Activated T-cell treated with anti-CD3 and anti-CD28 coated beads for 24 hours (primary cell): ENCODE results near the gene TAAR1.
"Not testable (repeated sequence)": the region's sequence is repeated elsewhere in the genome, so short reads cannot be mapped to it uniquely, and the experiment has no call there.

ENCODE experiments used
- DNase-seq: peaks from one replicate; pipeline ENCODE4 v3.0.0-alpha.2; 2020; ENCODE audit warnings: low read depth

TAAR1 gene, protein sequence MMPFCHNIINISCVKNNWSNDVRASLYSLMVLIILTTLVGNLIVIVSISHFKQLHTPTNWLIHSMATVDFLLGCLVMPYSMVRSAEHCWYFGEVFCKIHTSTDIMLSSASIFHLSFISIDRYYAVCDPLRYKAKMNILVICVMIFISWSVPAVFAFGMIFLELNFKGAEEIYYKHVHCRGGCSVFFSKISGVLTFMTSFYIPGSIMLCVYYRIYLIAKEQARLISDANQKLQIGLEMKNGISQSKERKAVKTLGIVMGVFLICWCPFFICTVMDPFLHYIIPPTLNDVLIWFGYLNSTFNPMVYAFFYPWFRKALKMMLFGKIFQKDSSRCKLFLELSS

DNA sequence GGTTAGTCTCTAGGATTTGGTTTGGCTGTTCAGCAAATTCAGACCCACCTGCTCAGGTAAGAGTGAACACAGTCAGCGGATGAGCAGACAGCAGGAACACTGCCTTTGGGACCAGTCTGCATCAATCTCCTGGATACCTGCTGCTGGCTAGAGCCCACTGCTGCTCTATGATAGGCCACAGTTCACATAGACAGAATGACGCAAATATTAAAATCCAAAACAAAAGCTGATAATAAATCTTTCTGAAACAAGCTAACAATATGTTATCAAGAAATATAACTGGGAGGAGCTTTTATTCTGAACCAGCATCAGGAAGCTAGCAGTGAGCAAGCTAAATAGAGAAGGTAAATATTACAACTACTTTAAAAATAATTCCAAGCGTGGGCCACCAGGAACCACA is at the start of gene TAAR1:
TAAR1 (minus strand) TSS at position 101 of the 400 bp plus-strand sequence. CDS start 13,179 bp downstream, outside the sequence.
- DNase-seq = no peak

DNA sequence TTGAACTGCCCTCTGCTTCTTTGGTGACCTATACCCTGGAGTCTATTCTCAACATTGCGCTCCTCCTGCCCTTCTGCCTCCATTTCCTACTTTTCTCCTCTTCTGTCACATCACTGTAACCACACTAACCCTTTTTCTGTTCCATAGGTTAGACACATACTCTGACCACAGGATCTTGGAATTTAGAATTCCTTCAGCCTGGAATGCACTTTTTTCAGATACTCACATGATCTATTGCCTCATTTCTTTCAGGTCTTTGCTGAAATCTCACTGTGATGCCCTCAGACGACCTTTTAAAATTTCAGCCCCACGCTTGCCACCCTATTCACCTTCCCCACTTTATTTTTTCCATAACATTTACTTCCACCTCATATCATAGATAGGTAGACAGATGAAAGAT is 49.8 kb upstream of the TAAR1 start:
- no peak for DNase-seq

- no peak for DNase-seq
Measured at GRCh38 chr6:132708002-132708401, 49.0 kb upstream of the TAAR1 start.

GRCh38 chr6:132706756-132707155 is 47.8 kb upstream of the TAAR1 start:
- not testable (repeated sequence) for DNase-seq

DNA sequence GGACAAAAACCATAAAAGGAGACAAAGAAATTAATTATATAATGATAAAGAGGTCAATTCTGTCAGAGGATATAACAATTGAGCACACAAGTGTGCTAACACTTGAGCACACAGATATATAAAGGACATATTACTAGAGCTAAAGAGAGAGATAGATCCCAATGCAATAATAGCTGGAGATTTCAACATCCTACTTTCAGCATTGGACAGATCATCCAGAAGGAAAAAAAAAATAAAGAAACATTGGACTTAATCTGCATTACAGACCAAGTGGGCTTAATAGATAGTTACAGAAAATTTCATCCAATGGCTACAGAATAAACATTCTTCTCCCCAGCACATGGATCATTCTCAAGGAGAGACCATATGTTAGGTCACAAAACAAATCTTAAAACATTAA is 45.0 kb upstream of the TAAR1 start:
- DNase-seq = no peak

- DNase-seq = no peak
Measured at GRCh38 chr6:132698608-132699007, 39.6 kb upstream of the TAAR1 start.

GRCh38 chr6:132695773-132696172 is 36.8 kb upstream of the TAAR1 start:
- DNase-seq = no peak

GRCh38 chr6:132693478-132693877 is 34.5 kb upstream of the TAAR1 start:
- no peak for DNase-seq

GRCh38 chr6:132690678-132691077 is 31.7 kb upstream of the TAAR1 start:
- no peak for DNase-seq

- no peak for DNase-seq
Measured at GRCh38 chr6:132687306-132687705, 28.3 kb upstream of the TAAR1 start.

GRCh38 chr6:132686531-132686930 is 27.5 kb upstream of the TAAR1 start:
- no peak for DNase-seq

DNA sequence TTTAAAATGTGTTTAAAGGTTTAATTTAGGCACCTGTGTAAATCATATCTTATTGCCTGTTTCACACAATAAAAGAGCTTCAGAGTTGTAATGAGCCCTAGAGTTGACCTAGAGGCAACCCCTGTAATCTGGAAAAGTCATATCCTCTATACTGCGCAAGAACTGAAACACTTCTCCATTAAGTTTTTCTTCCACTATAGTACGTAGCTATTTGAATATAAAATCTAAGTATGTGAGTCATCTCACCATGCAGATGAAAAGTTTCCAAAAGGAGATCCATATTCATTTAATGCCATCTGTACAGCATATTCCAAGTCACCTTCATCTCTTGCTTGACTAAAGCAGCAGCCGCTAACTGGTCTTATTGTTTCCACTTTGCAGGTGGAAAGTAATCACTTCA is 26.0 kb upstream of the TAAR1 start:
- DNase-seq = no peak

DNA sequence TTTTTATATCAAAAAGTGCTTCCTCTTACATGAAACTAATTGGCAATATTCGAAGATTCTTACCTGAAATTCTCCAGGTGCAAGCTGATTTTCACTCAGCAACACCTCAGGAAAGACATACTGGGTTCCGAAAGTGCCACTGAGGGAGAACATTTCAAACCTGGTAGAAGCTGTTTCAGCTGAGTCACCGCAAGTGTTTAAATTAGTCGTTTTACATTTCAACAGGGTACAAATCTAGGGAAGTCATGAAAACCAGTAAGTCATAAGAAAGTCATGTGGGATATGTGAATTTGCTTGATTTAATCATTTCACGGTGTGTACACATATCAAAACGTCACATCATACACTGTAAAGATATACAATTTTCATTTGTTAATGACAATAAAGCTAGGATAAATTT is 25.3 kb upstream of the TAAR1 start:
- no peak for DNase-seq

- no peak for DNase-seq
Measured at GRCh38 chr6:132683543-132683942, 24.6 kb upstream of the TAAR1 start.

- not testable (repeated sequence) for DNase-seq
Measured at GRCh38 chr6:132679094-132679493, 20.1 kb upstream of the TAAR1 start.

DNA sequence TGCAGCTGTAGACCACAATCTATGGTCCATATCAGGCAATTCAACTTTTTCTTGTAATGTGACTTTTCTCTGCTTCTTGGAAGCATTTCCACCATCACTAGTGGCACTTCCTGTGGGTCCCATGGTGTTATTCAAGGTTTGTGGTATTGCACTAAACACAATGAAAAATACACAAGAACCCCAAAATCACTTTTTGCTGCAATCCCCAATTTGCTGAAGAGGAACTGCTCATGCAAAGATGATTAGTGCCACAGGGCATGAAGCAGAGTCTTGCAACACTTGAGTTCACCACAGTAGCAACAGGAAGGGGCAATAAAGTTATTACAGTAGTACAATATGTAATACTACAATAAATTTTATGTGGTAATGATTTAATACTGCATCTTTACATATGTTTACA is 16.8 kb upstream of the TAAR1 start:
- DNase-seq = no peak

DNA sequence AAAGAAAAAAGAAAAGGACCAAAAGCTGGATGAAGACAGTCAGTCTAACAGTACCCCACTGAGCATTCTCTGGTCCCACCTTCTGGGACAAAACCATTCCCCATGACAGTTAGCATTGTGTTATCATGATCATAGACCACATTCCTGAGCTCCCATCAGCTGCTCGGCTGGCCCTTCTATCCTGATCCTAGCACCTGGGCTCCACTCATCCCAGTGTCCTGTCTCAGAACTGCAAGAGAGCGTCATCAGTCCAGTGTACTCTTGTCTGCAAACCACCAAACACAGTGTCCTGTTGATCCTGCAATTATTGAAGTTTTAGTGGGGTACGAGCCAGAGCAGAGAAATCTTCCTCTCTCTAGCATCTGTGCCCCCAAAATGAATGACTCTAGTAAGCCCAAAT is 16.0 kb upstream of the TAAR1 start:
- DNase-seq = no peak

DNA sequence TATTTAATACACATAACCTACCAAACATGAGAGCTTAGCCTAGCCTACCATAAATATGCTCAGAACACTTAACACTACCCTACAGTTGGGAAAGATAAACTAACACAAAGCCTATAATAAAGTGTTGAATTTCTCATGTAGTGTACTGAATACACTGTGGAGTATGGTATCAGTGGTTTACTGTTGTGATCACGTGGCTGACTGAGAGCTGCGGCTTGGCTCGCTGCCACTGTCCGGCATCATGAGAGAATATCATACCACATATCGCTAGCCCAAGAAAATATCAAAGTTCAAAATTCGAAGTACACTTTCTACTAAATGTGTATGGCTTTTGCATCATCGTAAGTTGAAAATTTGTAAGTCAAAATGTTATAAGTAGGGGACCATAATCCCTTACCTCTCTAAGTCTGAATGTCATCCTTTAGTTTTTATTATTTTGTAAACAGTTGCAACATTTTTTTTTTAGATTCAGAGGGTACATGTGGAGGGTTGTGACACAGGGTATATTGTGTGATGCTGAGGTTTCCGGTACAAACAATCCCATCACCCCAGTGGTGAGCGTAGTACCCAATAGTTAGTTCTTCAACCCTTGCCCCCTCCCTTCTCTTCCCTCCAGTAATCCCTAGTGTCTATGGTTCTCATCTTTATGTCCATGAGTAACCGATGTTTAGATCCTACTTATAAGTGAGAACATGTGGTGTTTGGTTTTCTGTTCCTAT is 14.6 kb upstream of the TAAR1 start:
- DNase-seq = no peak

DNA sequence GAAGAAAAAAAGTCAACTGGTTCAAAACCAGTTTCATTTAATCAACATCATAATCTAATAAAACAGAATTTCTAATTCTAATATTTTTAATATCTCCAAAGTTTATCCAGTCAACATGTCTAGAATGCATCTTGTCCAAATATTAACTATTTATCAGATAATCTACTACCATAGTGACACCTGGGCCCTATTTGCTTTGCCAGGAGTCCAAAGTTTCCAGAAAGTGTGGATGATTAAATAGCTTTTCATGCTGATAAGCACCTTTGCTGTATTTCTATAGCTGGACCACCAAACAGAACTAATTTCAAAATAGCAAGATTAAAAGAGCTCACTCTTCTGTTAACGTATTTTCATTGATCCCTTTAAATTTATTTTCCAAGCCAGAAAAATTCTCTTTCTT is 12.3 kb upstream of the TAAR1 start:
- no peak for DNase-seq

DNA sequence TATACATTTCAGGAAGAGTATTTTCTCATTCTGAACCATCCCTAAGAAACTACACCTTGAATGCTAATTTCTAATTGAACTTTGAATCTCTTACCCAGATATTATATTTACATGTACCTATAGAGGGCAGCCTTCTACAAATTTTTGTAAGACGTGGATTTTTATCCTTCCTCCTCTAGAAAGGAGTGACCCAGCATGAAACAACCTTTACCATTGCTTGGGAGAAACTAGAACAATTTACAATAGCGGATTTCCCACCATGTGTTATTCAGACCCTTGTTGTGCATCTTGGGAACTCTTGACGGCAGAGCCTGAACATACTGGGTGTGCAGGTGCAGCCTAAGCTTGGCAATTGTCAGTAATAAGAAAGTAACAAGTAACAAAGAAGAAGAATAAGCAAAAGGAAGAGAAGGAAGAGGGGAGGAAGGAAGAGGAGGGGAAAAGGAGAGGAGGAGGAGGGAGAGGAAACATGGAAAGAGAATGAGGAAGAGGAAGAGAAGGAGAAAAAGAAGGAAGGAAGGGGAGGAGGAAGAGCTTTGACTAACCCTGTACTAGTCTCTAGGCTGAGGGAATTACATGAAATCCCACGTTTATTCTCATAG is 10.8 kb upstream of the TAAR1 start:
- DNase-seq = no peak

DNA sequence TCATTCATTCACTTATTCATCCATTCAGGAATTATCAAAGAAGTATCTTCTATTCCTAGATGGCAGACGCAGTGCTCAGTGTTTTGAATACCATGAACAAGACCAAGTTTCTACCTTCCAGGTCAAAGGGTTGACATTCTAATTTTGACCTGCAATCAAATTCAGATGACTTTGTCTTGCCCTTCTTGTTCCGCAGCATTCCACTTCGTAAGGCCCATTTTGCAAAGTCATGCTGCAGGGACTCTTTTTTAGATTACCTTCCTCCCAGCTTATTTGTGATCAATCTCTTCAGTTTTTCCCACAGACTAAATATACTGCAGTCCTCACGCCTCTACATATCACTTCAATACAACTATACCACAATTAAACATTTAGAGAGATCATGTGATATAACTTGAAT is 7.1 kb upstream of the TAAR1 start:
- no peak for DNase-seq

DNA sequence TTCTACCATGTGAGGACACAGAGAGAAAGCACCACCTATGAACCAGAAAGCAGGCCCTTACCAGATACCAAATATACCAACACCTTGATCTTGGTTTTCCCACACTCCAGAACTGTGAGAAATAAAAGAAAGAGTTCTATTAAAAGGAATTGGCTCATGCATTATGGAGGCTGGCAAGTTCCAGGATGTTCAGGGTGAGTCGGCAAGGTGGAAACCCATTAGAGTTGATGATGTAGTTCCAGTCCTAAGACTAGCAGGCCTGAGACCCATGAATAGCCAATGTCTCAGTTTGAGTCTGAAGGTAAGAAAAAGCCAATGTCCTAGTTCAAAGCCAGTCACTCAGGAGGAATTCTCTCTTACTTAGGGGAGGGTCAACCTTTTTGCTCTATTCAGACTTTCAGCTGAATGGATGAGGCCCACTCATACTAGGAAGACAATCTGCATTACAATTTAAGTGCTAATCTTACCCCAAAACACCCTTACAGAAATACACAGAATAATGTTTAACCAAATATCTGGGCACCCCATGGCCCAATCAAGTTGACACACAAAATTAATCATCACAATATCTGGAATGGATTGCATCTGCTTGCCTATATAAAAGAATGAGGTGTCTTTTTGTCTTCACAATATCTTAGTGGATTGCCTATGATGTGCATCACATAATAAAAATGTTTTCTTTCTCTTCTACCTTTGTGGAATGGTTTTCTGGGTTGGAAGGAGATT is 5.5 kb upstream of the TAAR1 start:
- DNase-seq = no peak

DNA sequence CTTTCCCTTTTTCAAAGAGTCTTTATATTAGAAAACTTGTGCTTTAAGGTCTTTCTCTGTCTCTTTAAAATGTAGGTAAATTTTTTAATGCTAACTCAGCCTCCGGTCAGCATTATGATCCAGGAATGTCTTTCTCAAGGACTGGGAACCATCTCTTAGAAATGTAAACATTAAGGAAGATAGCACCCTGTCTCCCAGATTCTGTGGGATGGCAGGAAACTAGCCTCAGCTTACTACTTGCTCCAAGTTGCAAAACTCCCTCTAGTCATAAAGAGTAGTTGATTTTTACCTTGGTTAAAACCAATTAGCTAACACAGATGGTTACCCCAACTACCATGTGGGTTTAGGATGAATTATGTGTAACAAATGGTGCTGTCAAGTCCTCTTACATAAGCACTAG is 4.7 kb upstream of the TAAR1 start:
- no peak for DNase-seq
